Measurements from ENCODE around the gene GALNT2. TPM values are rescaled to one million over a fixed set of nuclear protein-coding genes. Genes with fewer than 3 reads are reported as not detected.
A peak's percentile ranks its signal among the peaks of the same experiment; 100 is the strongest.

GALNT2 gene
- total RNA-seq, 1 donor from 2014 or later = 62.8 TPM

DNA sequence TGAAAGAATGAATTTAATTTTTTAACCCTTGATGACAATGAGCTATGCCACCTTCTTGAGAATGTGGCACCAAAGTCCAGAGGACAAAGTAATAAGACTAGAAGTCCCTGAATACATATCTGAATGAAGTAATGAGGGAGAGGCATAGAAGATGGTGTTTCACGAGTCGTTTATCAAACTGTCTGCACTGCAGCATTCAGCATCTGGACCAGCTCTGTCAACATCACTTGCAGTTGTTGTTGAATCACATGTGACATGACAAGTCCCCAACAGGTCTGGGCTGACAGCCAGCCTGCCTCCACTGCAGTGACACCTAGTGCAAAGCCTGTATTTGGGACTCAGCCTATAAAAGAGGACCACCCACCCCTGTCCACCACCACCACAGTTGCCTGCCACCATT is 17.3 kb upstream of the GALNT2 start:
- no peak for FAIRE-seq
- DNase-seq (ENCODE audit: low spot score in 2 of 2) = no peak

DNA sequence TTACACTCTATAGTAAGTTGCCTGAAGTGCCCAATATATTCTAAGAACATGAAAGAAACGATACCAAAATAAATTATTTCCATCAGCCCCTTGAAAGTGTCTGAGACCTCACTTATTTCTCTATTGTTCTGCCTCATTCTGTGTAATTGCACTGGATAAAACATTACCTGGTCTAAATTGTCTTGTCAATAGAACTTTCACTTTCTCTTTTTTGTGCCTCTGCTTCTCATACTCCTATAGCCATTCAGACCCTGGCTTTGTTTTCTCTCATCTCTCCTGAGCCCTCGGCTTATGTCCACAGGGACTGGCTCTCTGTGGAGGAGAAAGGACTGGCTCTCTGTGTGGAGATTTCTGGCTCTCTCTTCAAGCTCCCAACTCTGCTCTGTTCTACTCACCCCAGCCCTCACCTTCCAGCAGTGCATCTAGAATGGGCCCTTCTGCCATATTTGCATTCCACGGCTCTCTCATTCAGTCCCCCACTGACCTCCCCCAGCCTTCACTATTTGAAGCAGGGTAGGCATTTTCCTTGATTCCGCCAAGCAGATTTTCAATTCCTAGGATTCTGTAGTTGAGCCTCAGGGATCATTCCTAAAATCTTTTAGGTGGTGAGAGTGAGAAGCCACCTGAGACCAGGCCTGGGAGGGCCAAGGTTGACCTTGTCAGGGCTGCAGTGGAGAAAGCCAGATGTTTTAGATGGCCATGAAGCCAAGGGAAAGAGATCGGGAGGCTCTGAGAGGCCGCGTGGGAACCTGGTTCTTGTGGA is 15.9 kb upstream of the GALNT2 start:
- FAIRE-seq = no peak

DNA sequence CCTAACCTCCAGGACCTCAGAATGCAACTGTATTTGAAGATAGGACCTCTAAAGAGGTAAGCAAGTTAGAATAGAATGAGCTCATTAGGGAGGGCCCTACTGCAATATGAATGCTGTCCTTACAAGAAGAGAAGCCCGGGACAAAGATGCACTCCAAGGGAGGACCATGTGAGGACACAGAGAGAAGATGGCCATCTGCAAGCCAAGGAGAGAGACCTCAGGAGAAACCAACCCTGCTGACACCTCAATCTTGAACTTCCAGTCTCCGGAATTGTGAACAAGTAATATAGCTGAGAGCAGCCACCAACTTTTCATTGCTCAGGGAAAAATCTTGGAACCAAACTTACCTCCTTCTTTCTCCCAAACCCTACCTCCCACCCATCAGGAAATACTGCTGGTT is 15.0 kb upstream of the GALNT2 start:
- DNase-seq (ENCODE audit: low spot score in 2 of 2) = no peak

More for the DNA sequence above, 15.9 kb upstream of the GALNT2 start:
- DNase-seq (ENCODE audit: low spot score in 2 of 2) = no peak

GRCh38 chr1:230052665-230053064 is 14.4 kb upstream of the GALNT2 start:
- FAIRE-seq (no peak), DNase-seq (ENCODE audit: low spot score in 2 of 2) (no peak)

More for the DNA sequence above, 15.0 kb upstream of the GALNT2 start:
- FAIRE-seq = no peak

DNA sequence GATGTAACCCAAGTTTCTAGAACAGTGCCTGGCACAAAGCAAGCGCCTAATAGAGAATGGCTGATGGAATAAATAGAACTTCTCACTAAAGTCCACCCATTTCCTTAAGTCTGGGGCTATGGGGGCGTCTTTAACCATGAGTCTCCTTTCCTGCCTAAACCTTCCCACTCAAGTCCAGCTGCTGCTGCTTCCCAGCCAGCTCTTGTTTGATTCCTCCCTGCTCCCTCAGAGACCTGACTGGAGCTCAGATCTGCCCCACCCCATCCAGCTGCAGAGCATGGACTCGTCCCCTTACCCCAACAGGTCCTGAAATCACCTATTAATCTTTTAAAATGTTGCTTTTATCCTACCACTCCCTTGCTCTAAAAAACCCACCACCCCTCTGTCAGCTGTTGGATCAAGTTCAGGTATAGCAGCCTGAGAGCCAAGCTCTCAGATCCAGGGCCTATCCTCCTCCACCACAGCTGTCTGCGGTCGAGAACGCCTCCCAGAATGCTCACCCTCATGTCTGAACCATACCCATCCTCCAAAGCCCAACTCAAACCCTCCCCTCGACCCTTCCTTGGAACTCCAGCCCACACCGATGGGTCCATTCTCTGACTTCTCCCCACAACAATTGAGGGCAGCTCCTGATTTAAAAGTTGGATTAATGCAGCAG is 12.8 kb upstream of the GALNT2 start:
- FAIRE-seq (no peak), DNase-seq (ENCODE audit: low spot score in 2 of 2) (no peak)

GRCh38 chr1:230056098-230056497 is 10.9 kb upstream of the GALNT2 start:
- DNase-seq (ENCODE audit: low spot score in 2 of 2) (no peak), FAIRE-seq (no peak)

GRCh38 chr1:230057100-230057499 is 9.9 kb upstream of the GALNT2 start:
- FAIRE-seq (no peak), DNase-seq (ENCODE audit: low spot score in 2 of 2) (no peak)

DNA sequence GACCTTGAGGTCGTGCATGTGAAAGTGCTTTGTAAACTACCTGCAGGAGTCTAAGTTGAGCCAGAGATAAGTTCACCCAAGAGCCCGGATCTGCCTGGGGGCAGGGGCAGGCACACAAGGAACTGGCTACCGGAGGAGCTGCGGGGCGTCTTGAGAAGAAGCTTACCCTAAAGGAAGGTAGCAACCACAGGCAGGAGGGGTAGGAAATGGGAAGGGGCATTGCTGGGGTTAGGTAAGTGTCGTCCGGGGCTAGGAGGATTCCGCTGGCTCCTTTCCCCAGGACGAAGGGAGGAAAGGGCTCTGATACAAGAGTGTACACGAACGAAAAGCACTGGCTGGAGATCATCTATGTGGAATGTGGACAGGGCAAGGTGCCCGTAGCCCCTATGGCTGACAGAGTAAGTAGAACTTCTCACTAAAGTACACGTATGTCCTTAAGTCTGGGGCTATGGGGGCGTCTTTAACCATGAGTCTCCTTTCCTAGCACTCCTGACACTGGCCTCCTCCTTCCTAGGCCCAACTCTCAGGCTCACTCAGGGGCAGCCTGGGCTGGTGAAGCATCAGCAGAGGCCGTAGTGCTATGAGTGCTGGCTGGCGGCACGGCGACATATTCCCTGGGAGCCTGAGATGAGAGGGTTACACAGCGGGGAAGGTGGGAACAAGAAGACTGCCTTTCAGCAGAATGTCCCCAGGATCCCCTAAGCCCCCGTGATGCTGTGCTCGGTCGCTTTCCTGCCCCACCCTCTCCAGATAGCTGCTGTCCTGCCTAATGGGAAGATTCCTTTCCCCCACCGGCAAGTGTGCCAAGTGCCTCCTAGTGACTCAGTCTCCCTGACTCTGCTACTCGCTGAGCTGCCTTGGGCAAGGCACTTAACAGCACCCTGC is 9.1 kb upstream of the GALNT2 start:
- FAIRE-seq (no peak), DNase-seq (ENCODE audit: low spot score in 2 of 2) (no peak)

GRCh38 chr1:230058626-230059025 is 8.4 kb upstream of the GALNT2 start:
- no peak for FAIRE-seq
- DNase-seq (ENCODE audit: low spot score in 2 of 2) = no peak

DNA sequence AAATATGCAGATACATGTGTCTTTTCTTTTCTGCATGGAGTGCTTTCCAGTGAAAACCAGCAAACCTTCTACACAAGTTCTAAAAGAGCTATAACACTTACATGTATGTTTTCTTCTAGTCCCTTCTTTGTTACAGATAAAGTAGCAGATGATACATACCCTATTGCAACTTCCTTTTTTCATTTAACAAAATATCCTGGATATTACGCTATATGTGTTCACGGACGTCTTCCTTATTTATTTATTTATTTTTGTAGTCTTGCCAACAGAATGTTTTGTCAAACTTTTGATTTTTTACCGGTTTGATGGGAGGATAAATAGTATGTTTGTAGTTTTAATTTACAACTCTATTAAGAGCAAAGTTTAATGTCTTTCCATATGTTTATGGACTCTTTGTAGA is 5.2 kb upstream of the GALNT2 start:
- FAIRE-seq = no peak

GRCh38 chr1:230062521-230062920 is 4.5 kb upstream of the GALNT2 start:
- FAIRE-seq = no peak
- DNase-seq (ENCODE audit: low spot score in 2 of 2) = no peak

More for the DNA sequence above, 5.2 kb upstream of the GALNT2 start:
- no peak for DNase-seq (ENCODE audit: low spot score in 2 of 2)

GRCh38 chr1:230064283-230064682 is 2.8 kb upstream of the GALNT2 start:
- FAIRE-seq = no peak
- no peak for DNase-seq (ENCODE audit: low spot score in 2 of 2)

DNA sequence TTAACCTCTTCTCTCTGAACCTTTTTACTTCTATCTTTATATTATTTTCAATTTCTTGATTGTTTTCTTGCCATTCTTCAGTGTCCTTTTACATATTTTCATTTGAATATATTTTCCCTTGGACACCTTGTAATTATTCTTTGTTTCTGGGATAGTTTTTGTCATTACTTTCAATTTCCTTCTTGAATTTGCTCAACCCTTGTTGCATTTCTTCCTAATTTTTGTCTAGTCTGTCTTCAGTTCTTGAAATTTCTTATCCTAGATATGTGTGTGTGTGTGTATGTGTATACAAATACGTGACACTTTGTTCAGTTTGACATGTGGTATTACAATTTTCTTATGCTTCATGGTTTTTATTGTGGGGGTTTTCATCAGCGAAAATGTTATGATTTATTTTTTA is 1.9 kb upstream of the GALNT2 start:
- no peak for FAIRE-seq

DNA sequence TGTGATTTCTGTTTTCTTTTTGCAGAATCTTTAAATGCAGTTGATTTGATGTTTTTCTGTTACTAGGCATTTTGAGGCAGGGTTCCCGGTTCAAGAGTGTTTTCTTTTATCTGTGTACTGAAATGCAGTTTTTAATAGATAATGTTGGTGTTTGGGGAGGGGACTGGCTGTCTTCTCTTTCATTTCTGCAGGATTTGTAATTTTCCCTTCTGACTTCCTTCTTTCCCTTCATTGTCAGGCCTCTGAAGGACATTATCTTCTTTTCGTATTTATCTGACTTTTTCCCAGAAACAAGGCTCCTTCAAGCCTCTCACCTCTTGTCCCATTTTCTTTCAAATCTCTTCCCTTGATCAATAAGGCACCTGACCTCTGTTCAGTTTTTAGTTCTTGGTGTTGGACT is 1.5 kb upstream of the GALNT2 start:
- FAIRE-seq = no peak
- no peak for DNase-seq (ENCODE audit: low spot score in 2 of 2)

More for the DNA sequence above, 1.9 kb upstream of the GALNT2 start:
- no peak for DNase-seq (ENCODE audit: low spot score in 2 of 2)

DNA sequence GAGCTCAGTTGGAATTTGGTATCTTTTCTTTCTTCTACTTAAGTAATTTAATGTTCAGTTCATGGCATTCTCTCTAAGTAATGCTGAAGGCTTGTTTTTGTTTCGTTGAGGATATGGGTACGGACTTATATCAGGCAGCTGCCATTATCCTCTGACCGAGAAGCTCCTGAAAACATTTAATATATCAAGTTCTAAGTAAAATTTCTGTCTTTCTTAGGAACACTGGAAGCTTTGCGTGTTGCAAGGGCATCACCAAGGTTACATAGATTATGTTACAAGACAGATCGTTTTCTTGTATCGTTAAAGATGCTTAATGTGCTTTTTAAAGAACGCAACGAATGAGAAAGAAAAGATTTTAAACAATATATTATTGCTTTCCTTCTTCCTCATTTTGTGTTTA is 1.0 kb upstream of the GALNT2 start:
- FAIRE-seq = no peak

DNA sequence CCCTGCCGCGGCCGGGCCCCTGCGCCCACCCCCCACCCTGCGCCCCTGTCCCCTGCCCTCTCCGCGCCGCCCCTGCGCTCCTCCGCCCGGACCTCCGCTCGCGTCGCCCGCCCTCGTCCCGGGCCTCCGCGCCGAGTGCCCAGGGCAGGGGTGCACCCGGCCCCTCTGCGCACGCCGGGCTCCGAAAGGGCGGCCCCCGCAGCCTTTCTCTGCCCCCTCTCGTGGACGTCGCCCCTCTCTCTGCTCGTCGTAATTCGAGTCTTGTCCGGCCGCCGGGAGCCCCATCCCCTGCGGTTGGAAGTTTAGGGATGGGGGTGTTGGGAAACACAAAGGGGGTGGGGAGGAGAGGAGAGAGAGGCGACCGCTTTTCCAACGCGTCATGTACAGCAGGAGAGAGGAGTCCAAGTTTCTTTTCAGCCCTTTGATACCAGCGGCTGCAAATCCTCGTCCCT is 407 bp downstream of the GALNT2 start:
- FAIRE-seq = no peak
- DNase-seq (ENCODE audit: low spot score in 2 of 2) = peak in 1 of 2 donors; percentile 42

More for the DNA sequence above, 1.0 kb upstream of the GALNT2 start:
- DNase-seq (ENCODE audit: low spot score in 2 of 2) = no peak

- FAIRE-seq = no peak
Observed at GRCh38 chr1:230067871-230068620, 1.0 kb downstream of the GALNT2 start.

GRCh38 chr1:230068621-230068873 is 1.5 kb downstream of the GALNT2 start:
- DNase-seq (ENCODE audit: low spot score in 2 of 2) (no peak), FAIRE-seq (no peak)

More at GRCh38 chr1:230067871-230068620, 1.0 kb downstream of the GALNT2 start:
- DNase-seq (ENCODE audit: low spot score in 2 of 2) = peak; percentile 41 to 59

DNA sequence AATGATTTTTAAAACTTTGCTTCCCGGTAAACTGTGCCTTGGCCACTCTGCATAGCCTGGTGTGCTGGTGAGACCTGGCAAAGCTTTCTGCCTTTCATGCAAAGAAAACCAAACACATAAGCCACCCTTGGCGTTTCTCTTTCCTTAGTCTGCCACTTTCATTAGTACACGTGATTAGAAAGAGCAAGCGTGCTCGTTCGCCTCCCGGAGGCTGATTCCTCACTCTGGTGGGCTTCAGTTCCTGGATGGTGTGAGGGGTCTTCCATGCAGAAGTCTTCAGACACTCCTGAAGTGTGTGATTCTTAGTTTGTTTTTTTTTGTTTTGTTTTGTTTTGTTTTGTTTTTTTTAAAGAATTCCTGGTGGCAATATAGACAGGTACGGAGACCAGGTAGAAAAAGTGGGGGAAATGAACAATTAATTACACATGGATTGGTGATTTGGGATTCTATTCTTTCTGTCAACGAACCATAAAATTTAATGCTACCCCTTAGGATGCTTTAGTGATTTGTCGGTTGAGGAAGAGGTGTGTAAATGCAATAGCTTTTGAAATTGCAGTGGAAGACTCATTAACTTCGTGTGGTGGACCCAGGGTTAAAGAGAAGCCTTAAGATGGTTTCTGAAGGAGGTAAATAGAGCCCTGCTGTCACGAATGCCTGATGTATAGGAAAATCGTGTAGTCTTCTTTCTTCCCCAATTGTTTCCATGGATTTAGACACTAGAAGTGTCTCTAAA is 2.1 kb downstream of the GALNT2 start:
- FAIRE-seq (no peak), DNase-seq (ENCODE audit: low spot score in 2 of 2) (peak; percentile 37 to 62)

GRCh38 chr1:230069796-230070195 is 2.8 kb downstream of the GALNT2 start:
- FAIRE-seq (no peak), DNase-seq (ENCODE audit: low spot score in 2 of 2) (no peak)
